OCI-LY3 (cell line): ENCODE results near the gene AKNAD1.

Source experiments
- EZH2phosphoT487 ChIP-seq: fragments of 200-600 bp; shearing (Covaris generic); IDR thresholded peaks from 2 replicates; pipeline ENCODE4 v1.6.1; 2018; ENCODE audit warnings: antibody characterized with exemption, mixed run types, low read depth
- TF ChIP-seq, protein P1 (sequence below): fragments of 200-600, 300-600 bp; sonication (generic); IDR thresholded peaks from 2 replicates; pipeline ENCODE4 v1.5.1; 2014; ENCODE audit warnings: antibody characterized with exemption, low read length, low read depth

DNA sequence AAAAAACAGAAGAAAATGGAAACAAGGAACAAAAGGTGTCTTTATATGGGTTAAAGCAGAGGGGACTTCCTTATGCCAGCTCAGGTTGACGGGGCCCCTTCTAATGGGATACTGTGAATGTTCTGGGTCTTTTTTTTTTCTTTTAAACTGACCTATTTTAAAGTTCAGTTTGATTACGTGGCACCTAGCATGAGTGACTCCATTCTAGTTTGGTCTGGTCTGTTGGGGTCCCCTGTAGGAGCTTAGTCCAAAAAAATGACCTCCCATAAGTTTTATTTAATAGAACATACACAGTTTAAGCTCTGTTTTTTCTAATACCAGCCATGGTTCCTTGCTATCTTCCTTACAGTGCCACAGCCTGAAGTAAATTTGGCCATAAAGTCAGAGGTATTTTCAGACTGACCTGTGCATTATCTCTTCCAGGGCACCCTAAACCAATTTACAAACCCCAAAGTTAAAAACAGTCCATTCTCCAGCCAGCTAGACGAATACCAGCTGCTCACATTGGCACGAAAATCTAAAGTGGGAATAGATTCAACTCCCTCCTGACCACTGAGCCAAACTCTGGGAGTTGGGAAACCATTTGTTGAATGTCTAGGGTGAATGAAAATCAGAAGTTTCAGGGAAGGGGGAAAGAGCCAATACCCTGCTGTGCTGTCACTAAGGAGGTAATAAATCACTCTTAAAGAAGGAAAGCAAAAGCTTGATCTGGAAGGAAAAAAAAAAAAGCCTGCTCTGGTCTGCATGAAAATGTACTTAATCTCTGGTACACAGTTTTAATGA is 42.4 kb downstream of the AKNAD1 start:
- TF ChIP-seq, protein P1, sequence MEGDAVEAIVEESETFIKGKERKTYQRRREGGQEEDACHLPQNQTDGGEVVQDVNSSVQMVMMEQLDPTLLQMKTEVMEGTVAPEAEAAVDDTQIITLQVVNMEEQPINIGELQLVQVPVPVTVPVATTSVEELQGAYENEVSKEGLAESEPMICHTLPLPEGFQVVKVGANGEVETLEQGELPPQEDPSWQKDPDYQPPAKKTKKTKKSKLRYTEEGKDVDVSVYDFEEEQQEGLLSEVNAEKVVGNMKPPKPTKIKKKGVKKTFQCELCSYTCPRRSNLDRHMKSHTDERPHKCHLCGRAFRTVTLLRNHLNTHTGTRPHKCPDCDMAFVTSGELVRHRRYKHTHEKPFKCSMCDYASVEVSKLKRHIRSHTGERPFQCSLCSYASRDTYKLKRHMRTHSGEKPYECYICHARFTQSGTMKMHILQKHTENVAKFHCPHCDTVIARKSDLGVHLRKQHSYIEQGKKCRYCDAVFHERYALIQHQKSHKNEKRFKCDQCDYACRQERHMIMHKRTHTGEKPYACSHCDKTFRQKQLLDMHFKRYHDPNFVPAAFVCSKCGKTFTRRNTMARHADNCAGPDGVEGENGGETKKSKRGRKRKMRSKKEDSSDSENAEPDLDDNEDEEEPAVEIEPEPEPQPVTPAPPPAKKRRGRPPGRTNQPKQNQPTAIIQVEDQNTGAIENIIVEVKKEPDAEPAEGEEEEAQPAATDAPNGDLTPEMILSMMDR: no peak
- no peak for TF ChIP-seq EZH2phosphoT487
